Activated CD8-positive, alpha-beta memory T cell treated with anti-CD3 and anti-CD28 coated beads, Interleukin-2, amount 50 U/mL, for 48 hours (primary cell): Measurements from ENCODE around the gene TMEM218.
"Not testable (repeated sequence)": the region's sequence is repeated elsewhere in the genome, so short reads cannot be mapped to it uniquely, and the experiment has no call there.

Experiments used
- DNase-seq: peaks from one replicate; pipeline ENCODE4 v3.0.0-alpha.2; 2020

The TMEM218 gene

GRCh38 chr11:125074511-125075241 is 36.8 kb downstream of the TMEM218 start:
- DNase-seq, result no peak

GRCh38 chr11:125073616-125074483 is 37.6 kb downstream of the TMEM218 start:
- DNase-seq, result no peak

- DNase-seq, result no peak
These were observed 38.4 kb downstream of the TMEM218 start for GRCh38 chr11:125072961-125073590.

- DNase-seq, result no peak
These were observed 39.0 kb downstream of the TMEM218 start for GRCh38 chr11:125072218-125072960.

GRCh38 chr11:125071846-125072217 is 39.6 kb downstream of the TMEM218 start:
- DNase-seq, result no peak

- no peak for DNase-seq
These were observed 40.0 kb downstream of the TMEM218 start for GRCh38 chr11:125071435-125071834.

- DNase-seq, result peak; percentile 53
These were observed 40.6 kb downstream of the TMEM218 start for GRCh38 chr11:125070699-125071254.

GRCh38 chr11:125069796-125070195 is 41.6 kb downstream of the TMEM218 start:
- no peak for DNase-seq

GRCh38 chr11:125069008-125069407 is 42.4 kb downstream of the TMEM218 start:
- DNase-seq, result no peak

GRCh38 chr11:125068368-125068767 is 43.1 kb downstream of the TMEM218 start:
- DNase-seq, result no peak

GRCh38 chr11:125064070-125064469 is 47.4 kb downstream of the TMEM218 start:
- no peak for DNase-seq

- DNase-seq, result peak; percentile 58
These were observed 47.9 kb downstream of the TMEM218 start for GRCh38 chr11:125063429-125064043.

GRCh38 chr11:125062931-125063428 is 48.4 kb downstream of the TMEM218 start, which contains the start of gene SLC37A2:
Gene SLC37A2 (plus strand): TSS chr11:125063305. CDS start chr11:125063368, 63 bp downstream.
- DNase-seq, result peak; percentile 74

GRCh38 chr11:125062218-125062930 is 49.1 kb downstream of the TMEM218 start:
- no peak for DNase-seq

GRCh38 chr11:125061281-125061680 is 50.1 kb downstream of the TMEM218 start:
- no peak for DNase-seq

GRCh38 chr11:125057693-125058016 is 53.8 kb downstream of the TMEM218 start:
- no peak for DNase-seq

- DNase-seq, result no peak
These were observed 54.3 kb downstream of the TMEM218 start for GRCh38 chr11:125056931-125057692.

GRCh38 chr11:125056111-125056510 is 55.3 kb downstream of the TMEM218 start:
- not testable (repeated sequence) for DNase-seq

GRCh38 chr11:125055107-125055715 is 56.2 kb downstream of the TMEM218 start:
- no peak for DNase-seq

GRCh38 chr11:125053167-125053566 is 58.3 kb downstream of the TMEM218 start:
- DNase-seq, result no peak
